Mammary epithelial cell (primary cell): ENCODE measurements around the gene KDM4B.

Experiments used
- CTCF ChIP-seq, 2 donors: IDR thresholded peaks in 1 of 2; conservative IDR thresholded peaks in 1 of 2; 2 replicates each; pipeline ENCODE4 v1.5.1; 2011 to 2012; ENCODE audit warnings: inconsistent platforms in 2 of 2, low read length in 2 of 2, mild to moderate bottlenecking in 2 of 2, control low read depth in 1 of 2, low read depth in 1 of 2; ENCODE audit not compliant: insufficient read depth in 1 of 2; ENCODE audit errors: extremely low read depth in 1 of 2
- EZH2 ChIP-seq: IDR thresholded peaks from 2 replicates; pipeline ENCODE4 v1.6.1; 2012; ENCODE audit warnings: low read length, inconsistent platforms, borderline replicate concordance

GRCh38 chr19:5115351-5115750 is 146.4 kb downstream of the KDM4B start:
- TF ChIP-seq CTCF (conservative IDR thresholded peaks at IDR 0.05 in 1 of 2, IDR thresholded peaks at IDR 0.05 in 1 of 2; ENCODE audit: extremely low read depth in 1 of 2, insufficient read depth in 1 of 2, low read depth in 1 of 2, low read length in 2 of 2) (no peak), EZH2 (no peak)
